Testis (tissue), 2 donors: Measurements from ENCODE around the gene ARL6.

Experiments used
- POLR2A ChIP-seq: fragments of 450-650 bp; IDR thresholded peaks from one replicate; pipeline ENCODE4 v1.6.1; 2017; ENCODE audit warnings: antibody characterized with exemption, mild to moderate bottlenecking, moderate library complexity
- TF ChIP-seq, protein P1 (sequence below), 3 experiments: fragments of 450-650 bp in 2 of 3; fragments of 200-600 bp in 1 of 3; sonication (generic) in 1 of 3; IDR thresholded peaks; one replicate each; pipeline ENCODE4 v1.5.1; 2016 to 2019; ENCODE audit warnings: antibody characterized with exemption in 3 of 3, mild to moderate bottlenecking in 2 of 3, moderate library complexity in 1 of 3

DNA sequence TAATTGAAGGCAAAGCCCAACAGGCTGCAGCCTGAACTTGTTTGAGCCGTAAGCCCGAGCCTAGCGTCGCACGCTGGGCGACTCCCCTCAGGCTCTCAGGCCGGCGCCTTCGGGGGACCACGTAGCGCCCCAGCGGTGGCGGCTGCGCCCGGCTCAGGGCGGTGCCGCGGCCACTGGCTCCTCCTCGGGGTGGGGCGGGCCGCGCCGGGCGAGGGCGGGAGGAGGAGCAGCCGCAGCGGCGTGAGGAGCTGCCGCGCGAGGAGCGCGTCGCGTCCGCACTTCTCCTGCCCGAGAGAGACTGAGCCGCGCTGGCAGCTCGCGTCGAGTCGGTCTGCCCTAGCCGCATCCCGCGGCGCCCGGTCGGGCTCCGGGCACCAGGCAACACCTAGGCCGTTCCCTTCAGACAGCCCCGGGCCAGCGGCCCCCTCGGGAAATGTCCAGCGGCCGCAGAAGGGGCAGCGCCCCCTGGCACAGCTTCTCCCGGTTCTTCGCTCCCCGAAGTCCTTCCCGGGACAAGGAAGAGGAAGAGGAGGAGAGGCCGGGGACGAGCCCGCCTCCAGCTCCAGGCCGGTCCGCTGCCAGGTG lies 57.3 kb downstream of the ARL6 start, which contains the start of gene CRYBG3:
- TF ChIP-seq, protein P1, sequence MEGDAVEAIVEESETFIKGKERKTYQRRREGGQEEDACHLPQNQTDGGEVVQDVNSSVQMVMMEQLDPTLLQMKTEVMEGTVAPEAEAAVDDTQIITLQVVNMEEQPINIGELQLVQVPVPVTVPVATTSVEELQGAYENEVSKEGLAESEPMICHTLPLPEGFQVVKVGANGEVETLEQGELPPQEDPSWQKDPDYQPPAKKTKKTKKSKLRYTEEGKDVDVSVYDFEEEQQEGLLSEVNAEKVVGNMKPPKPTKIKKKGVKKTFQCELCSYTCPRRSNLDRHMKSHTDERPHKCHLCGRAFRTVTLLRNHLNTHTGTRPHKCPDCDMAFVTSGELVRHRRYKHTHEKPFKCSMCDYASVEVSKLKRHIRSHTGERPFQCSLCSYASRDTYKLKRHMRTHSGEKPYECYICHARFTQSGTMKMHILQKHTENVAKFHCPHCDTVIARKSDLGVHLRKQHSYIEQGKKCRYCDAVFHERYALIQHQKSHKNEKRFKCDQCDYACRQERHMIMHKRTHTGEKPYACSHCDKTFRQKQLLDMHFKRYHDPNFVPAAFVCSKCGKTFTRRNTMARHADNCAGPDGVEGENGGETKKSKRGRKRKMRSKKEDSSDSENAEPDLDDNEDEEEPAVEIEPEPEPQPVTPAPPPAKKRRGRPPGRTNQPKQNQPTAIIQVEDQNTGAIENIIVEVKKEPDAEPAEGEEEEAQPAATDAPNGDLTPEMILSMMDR (IDR thresholded peaks at IDR 0.05), result peak in 1 of 3 experiments; percentile 13
- peak; percentile 34 for TF ChIP-seq POLR2A
